Heart right ventricle (tissue), 16 donors: ENCODE measurements around the gene MAGEB17. TPM values are rescaled to one million over a fixed set of nuclear protein-coding genes. Genes with fewer than 3 reads are reported as not detected.

Experiments
- ATAC-seq, 8 donors: fragments of 200-7000 bp; cut with Tn5 transposase; one replicate each; pipeline ENCODE4 v1.9.1; 2020; ENCODE audit warnings: mild to moderate bottlenecking in 8 of 8, moderate library complexity in 8 of 8, moderate number of reproducible peaks in 1 of 8
- DNase-seq, 2 donors: peaks; one replicate each; pipeline ENCODE4 v3.0.0-alpha.2; 2020
- H3K27ac ChIP-seq, 10 donors: fragments of 200-600 bp; sonication (generic) in 2 of 10; one replicate each; pipeline versions ENCODE4 v1.5.0 to v1.8.0; 2020 to 2022; ENCODE audit warnings: mild to moderate bottlenecking in 3 of 10
- H3K27me3 ChIP-seq, 7 donors: fragments of 200-600 bp; one replicate each; pipeline ENCODE4 v1.8.0; 2021 to 2022; ENCODE audit warnings: mild to moderate bottlenecking in 2 of 7
- H3K36me3 ChIP-seq, 9 donors: fragments of 200-600 bp; sonication (generic) in 1 of 9; one replicate each; pipeline versions ENCODE4 v1.5.0 to v1.8.0; 2020 to 2022; ENCODE audit warnings: mild to moderate bottlenecking in 2 of 9
- H3K4me1 ChIP-seq, 9 donors: fragments of 200-600 bp; sonication (generic) in 1 of 9; one replicate each; pipeline versions ENCODE4 v1.5.0 to v1.8.0; 2020 to 2022; ENCODE audit warnings: mild to moderate bottlenecking in 4 of 9
- H3K4me3 ChIP-seq, 10 donors: fragments of 200-600 bp; sonication (generic) in 2 of 10; one replicate each; pipeline versions ENCODE4 v1.5.0 to v1.8.0; 2020 to 2022; ENCODE audit warnings: mild to moderate bottlenecking in 7 of 10, moderate library complexity in 2 of 10
- H3K9me3 ChIP-seq, 11 donors: fragments of 200-600 bp in 10 of 11; sonication (generic) in 2 of 11; one replicate each; pipeline versions ENCODE4 v1.5.0 to v1.8.0; 2013 to 2022; ENCODE audit warnings: mild to moderate bottlenecking in 2 of 11, control low read depth in 1 of 11, moderate library complexity in 1 of 11
- WGBS, 2 donors: extraction: QIAGEN DNeasy Blood & Tissue Kit; methylation state at CpG; one replicate each; pipeline ENCODE4 v1.1.7; 2013; ENCODE audit warnings: inconsistent platforms in 1 of 2; 5-methylcytosine and 5-hydroxymethylcytosine counted together
- intact Hi-C, 10 donors: fragments of 100-400 bp; cut with DNase I; formaldehyde crosslinking; loops; one replicate each; pipeline versions ENCODE4 v1.11.1 to v1.14.2; 2022
- polyA plus RNA-seq, 2 donors: library from polyadenylated mRNA; stranded (reverse); fragments of 200-250 nt; gene quantifications; one replicate each; pipeline ENCODE4 v1.2.3, GENCODE V29; 2013
- total RNA-seq, 10 donors: library from RNA; stranded (reverse); fragmentation: NEBNext Ultra II Directional in 3 of 10; extraction: Animal tissue kit (Norgen Biotek cat#: 25700) in 3 of 10; gene quantifications; one replicate each; pipeline versions ENCODE4 v1.2.1 to v1.2.4, GENCODE V29; 2021 to 2023
- TF ChIP-seq, protein P1 (sequence below), 9 donors: fragments of 200-600 bp; sonication (generic) in 2 of 9; IDR thresholded peaks; one replicate each; pipeline versions ENCODE4 v1.5.0 to v1.8.0; 2021 to 2022; ENCODE audit warnings: antibody characterized with exemption in 9 of 9, mild to moderate bottlenecking in 5 of 9, moderate library complexity in 1 of 9
- donor health status: Arrhythmogenic right ventricular cardiomyopathy.
- donor health status: ischemic (EF 13 %, LVEDD 7.1; RV severe dilation, severe dysfunction).
- donor health status: healthy with polysubstance abuse.
- donor health status: DM: no; HTN: yes; CAD: no.
- donor health status: DM: no; HTN: no; CAD: no.
- donor health status: ischemic (EF 25% LVEDD 6.9; RV normal size, moderate dysfunction).
- donor health status: ischemic (EF 25% LVEDD 5.7; RV mildly dilated, moderate dysfunction).
- donor health status: healthy.
- donor health status: DM: yes; HTN: yes; CAD: no.
- donor health status: Ischemic cardiomyopathy.
- donor health status: ischemic (EF 35%, LVEDD 5.7; RV mildly dilated, moderate dysfunction).
- donor health status: nonischemic (EF 11% LVEDD 7.7; RV severe dilation, severe dysfunction).
- donor health status: DM: yes; HTN: yes; CAD: no.
- donor health status: PGD.
- donor health status: ischemic (EF 29% LVEDD 5.4; RV normal size, mild dysfunction).
- donor health status: nonischemic (EF 23%, LVEDD 6.1; RV moderate dilation, normal function).

MAGEB17 gene
- total and polyA plus RNA-seq, 12 donors: 0.04 to 0.19 TPM; not detected in 10

DNA sequence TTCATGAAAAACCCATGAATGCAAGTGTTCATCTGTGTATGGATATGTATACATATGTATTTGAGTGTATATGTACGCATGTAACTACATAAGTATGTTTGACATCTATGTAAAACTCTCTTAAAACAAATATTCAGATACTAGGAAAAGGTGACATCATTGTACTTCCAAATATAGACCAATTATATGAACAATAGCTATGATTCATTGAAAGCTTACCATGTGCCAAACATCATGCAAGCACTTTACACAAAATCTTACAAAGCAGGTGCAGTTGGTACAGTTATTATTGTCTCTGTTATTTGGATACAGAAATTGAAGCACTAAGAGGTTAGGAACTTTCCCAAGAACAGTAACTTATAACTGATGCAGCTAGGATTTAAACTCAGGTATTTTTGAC, 21.4 kb downstream of the MAGEB17 start:
- Histone ChIP-seq H3K27me3 (peaks cover 0 to 33% (median 0%) of the 10 kb centered on the region in 7 donors), H3K36me3 (no peaks in the 10 kb centered on the region), H3K4me3 (no peak overlapping the region), H3K27ac (no peak overlapping the region), H3K9me3 (no peaks in the 10 kb centered on the region), H3K4me1 (no peaks in the 10 kb centered on the region)
- TF ChIP-seq, protein P1, sequence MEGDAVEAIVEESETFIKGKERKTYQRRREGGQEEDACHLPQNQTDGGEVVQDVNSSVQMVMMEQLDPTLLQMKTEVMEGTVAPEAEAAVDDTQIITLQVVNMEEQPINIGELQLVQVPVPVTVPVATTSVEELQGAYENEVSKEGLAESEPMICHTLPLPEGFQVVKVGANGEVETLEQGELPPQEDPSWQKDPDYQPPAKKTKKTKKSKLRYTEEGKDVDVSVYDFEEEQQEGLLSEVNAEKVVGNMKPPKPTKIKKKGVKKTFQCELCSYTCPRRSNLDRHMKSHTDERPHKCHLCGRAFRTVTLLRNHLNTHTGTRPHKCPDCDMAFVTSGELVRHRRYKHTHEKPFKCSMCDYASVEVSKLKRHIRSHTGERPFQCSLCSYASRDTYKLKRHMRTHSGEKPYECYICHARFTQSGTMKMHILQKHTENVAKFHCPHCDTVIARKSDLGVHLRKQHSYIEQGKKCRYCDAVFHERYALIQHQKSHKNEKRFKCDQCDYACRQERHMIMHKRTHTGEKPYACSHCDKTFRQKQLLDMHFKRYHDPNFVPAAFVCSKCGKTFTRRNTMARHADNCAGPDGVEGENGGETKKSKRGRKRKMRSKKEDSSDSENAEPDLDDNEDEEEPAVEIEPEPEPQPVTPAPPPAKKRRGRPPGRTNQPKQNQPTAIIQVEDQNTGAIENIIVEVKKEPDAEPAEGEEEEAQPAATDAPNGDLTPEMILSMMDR (IDR thresholded peaks at IDR 0.05): no peak
- 0 to 78% methylated on average over 1 of the region's 1 CpG for WGBS, 2 donors
- intact Hi-C loops: no loop called here
- ATAC-seq (no peak), DNase-seq (no peak)

DNA sequence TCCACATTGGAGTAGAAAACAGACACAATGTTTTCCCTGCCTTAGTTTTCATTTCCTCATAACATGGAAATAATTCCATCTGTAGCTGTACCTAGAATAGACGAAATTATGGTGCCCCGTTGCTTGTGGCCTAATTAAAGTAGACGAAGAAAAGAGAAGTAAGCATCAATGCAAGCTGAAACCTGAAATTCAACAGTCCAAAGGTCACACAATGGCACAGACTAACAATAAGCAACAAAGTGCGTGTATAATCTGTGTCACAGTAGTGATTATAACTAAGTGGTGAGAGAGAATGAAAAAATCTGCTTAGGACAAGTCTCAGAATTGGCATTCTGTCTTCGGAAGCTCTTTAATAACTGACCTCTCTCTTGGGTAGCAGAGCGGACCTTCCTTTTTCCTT, 24.3 kb downstream of the MAGEB17 start:
- H3K4me1 ChIP-seq: no peaks in the 10 kb centered on the region
- ATAC-seq (no peak), DNase-seq (no peak)
- no peak overlapping the region for H3K4me3 ChIP-seq
- 92% methylated on average over 6 of the region's 6 CpGs for WGBS, 2 donors
- no peaks in the 10 kb centered on the region for H3K9me3 ChIP-seq
- TF ChIP-seq, protein P1 (IDR thresholded peaks at IDR 0.05): no peak
- H3K27me3 ChIP-seq: peaks cover 0 to 36% (median 0%) of the 10 kb centered on the region in 7 donors
- no peaks in the 10 kb centered on the region for H3K36me3 ChIP-seq
- intact Hi-C loops: no loop called here
- H3K27ac ChIP-seq: no peak overlapping the region

DNA sequence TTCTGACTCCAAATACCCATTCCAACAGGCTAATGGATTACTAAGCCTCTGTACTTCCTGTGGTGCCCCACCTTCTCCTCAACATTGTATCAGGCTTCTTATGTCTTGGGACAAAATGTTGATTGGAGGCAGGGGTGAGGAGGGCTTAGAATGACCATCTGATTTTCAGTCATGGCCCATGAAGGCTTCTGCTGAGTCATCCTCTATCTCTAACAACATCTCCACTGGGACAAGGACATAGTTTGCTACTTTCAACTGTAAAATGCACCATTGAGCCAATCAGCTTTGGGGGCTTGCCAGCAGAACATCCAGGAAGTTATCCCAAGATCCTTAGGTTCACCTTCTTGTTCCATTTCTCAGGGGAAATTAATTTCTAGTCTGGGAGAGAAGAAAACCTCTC, 29.5 kb downstream of the MAGEB17 start:
- Histone ChIP-seq H3K27ac (no peak overlapping the region), H3K4me3 (no peak overlapping the region), H3K9me3 (no peaks in the 10 kb centered on the region), H3K4me1 (no peaks in the 10 kb centered on the region), H3K36me3 (no peaks in the 10 kb centered on the region), H3K27me3 (peaks cover 0 to 56% (median 0%) of the 10 kb centered on the region in 7 donors)
- no peak for DNase-seq
- intact Hi-C loops: no loop called here
- TF ChIP-seq, protein P1 (IDR thresholded peaks at IDR 0.05): no peak
- no peak for ATAC-seq

DNA sequence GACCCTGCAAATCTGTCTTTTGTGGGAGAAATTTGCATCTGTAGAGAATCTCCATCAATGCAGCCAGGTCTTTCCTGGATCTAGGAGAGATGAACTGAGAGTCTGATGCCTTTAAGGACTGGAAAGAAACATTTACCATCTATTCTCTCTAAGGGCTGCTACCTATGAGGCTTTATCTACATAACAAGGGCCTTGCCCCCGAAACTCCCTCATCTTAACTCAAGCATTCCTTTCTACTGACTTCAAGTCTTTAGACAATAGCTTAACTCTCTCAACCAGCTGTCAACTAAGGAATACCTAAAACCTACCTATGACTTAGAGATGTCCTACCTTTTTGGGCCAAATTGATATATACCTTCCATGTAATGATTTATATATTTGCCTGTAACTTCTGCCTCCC, 32.1 kb downstream of the MAGEB17 start:
- H3K9me3 ChIP-seq: no peaks in the 10 kb centered on the region
- no peaks in the 10 kb centered on the region for H3K36me3 ChIP-seq
- intact Hi-C loops: no loop called here
- no peak overlapping the region for H3K27ac ChIP-seq
- no peaks in the 10 kb centered on the region for H3K4me1 ChIP-seq
- TF ChIP-seq, protein P1 (IDR thresholded peaks at IDR 0.05): no peak
- no peak overlapping the region for H3K4me3 ChIP-seq
- no peak for DNase-seq
- 39 to 50% methylated on average over 1 of the region's 1 CpG for WGBS, 2 donors
- no peak for ATAC-seq
- H3K27me3 ChIP-seq: peaks cover 0 to 47% (median 0%) of the 10 kb centered on the region in 7 donors
